ENCODE results near the gene PTEN.

- TF ChIP-seq CTCF (IDR thresholded peaks at IDR 0.05) (no peak), POLR2A (IDR thresholded peaks at IDR 0.05) (no peak)
Observed at GRCh38 chr10:88008866-88009470, 145.5 kb downstream of the PTEN start.

All from heart left ventricle (tissue), 13 donors.